Transverse colon (tissue), 3 donors: ENCODE data around the gene RFLNA.

Experiments used
- CTCF ChIP-seq, 5 experiments: fragments of 200-600 bp in 3 of 5; fragments of 450-650 bp in 2 of 5; sonication (generic) in 3 of 5; IDR thresholded peaks; 1 replicate in 2 of 5; 2 replicates in 3 of 5; pipeline ENCODE4 v1.5.1; 2016 to 2017; ENCODE audit warnings: antibody characterized with exemption in 5 of 5, inconsistent platforms in 3 of 5, mild to moderate bottlenecking in 2 of 5, moderate library complexity in 1 of 5
- POLR2A ChIP-seq: fragments of 450-650 bp; IDR thresholded peaks from one replicate; pipeline ENCODE4 v1.6.1; 2016; ENCODE audit warnings: antibody characterized with exemption, mild to moderate bottlenecking, moderate library complexity

DNA sequence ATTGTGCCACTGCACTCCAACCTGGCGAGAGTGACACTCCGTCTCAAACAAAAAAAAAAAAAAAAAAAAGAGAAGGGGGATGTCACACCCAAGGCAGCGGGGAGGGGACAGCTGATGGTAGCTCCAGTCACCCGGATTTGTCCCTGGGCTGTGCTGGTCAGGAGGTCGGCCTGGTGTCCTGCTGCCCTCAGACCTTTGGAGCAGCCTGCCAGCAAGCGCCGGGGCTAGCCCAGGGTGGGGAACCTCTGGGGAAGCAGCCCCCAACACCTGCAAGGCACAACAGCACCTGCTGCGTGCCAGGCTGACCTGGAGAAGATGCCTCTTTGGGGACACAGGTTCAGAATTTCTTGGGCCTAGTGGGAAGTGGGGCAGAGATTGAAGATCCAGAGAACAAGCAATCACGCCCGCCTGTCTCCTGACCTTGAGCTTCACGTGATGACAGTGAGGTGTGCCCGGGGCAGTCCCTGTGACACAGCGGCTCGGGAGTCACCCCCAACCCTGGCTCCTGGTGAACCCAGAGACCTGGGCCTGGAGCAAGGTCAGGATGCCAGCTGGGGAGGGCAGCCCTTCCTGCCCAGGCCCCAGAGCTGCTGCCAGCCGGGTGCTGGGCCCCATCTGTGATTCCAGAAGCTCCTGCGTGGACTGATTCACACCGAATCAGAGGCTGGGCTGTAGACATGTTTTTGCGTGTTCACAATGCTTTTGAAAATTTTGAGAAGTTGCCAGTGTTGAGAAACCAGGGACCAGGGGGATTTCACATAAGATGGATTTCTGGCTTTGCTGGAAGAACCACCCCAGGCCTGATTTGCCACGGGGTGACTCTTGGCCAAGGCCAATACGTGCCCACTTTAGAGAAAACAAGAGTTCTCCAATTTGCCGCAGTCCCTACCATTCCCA, 66.4 kb downstream of the RFLNA start:
- TF ChIP-seq CTCF (IDR thresholded peaks at IDR 0.05) (no peak), POLR2A (no peak)
